ENCODE results near the gene SPNS3. TPM values are rescaled to one million over a fixed set of nuclear protein-coding genes. Genes with fewer than 3 reads are reported as not detected.

Gene SPNS3
- total RNA-seq, 4 donors from 2014 or later: 0.16 to 0.56 TPM; not detected in 2

DNA sequence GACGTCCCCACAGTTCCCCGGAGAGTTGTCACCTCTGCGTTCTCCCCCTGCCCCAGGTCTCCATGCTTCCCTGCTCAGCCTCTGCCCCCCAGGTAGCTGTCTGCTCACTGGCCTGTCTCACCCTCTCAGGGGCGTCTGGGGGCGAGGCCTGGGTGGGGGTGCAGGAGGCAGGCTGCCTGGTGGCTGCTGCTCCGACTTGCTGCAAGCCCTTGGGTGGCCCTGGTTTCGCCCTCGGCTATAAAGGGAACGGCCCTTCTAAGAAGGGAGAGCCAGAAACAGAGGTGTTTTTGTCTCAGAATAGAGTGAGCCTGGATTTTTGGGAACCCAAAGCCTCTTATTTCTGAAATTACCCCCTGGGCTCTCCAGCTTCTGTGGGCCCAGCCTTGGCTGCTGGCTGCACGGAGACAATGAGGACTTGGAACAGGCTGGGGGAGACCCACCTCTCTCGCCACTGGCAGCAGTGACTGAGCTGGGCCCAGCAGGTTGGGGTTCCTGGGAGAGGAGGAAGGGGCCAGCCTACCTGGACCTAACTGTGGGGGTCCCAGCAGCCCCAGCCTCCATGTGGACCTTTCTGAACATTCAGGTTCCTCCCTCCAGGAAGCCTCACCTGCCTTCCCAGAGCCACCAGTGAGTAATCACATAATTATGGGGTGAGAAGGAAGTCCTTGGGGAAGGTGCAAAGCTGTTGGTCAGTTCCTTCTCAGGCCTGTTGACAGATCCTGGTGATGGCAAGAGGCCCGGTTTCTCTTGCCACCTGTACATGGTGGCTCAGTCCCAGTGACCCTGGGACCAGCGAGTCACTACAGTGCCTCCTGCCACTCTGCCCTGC, 49.5 kb downstream of the SPNS3 start:
- no peak for DNase-seq (ENCODE audit: low spot score in 2 of 2)
- no peak for TF ChIP-seq POLR2A (IDR thresholded peaks at IDR 0.05)
- TF ChIP-seq, protein P1, sequence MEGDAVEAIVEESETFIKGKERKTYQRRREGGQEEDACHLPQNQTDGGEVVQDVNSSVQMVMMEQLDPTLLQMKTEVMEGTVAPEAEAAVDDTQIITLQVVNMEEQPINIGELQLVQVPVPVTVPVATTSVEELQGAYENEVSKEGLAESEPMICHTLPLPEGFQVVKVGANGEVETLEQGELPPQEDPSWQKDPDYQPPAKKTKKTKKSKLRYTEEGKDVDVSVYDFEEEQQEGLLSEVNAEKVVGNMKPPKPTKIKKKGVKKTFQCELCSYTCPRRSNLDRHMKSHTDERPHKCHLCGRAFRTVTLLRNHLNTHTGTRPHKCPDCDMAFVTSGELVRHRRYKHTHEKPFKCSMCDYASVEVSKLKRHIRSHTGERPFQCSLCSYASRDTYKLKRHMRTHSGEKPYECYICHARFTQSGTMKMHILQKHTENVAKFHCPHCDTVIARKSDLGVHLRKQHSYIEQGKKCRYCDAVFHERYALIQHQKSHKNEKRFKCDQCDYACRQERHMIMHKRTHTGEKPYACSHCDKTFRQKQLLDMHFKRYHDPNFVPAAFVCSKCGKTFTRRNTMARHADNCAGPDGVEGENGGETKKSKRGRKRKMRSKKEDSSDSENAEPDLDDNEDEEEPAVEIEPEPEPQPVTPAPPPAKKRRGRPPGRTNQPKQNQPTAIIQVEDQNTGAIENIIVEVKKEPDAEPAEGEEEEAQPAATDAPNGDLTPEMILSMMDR (IDR thresholded peaks at IDR 0.05): no peak
- no peak overlapping the region for H3K4me3 ChIP-seq (ENCODE audit: low read depth, poor library complexity, severe bottlenecking)
- intact Hi-C loops (cut with DNase I; ENCODE audit: low total_unique reads): no loop called here
- 39 to 40% methylated on average over 13 of the region's 13 CpGs for WGBS, 2 donors

DNA sequence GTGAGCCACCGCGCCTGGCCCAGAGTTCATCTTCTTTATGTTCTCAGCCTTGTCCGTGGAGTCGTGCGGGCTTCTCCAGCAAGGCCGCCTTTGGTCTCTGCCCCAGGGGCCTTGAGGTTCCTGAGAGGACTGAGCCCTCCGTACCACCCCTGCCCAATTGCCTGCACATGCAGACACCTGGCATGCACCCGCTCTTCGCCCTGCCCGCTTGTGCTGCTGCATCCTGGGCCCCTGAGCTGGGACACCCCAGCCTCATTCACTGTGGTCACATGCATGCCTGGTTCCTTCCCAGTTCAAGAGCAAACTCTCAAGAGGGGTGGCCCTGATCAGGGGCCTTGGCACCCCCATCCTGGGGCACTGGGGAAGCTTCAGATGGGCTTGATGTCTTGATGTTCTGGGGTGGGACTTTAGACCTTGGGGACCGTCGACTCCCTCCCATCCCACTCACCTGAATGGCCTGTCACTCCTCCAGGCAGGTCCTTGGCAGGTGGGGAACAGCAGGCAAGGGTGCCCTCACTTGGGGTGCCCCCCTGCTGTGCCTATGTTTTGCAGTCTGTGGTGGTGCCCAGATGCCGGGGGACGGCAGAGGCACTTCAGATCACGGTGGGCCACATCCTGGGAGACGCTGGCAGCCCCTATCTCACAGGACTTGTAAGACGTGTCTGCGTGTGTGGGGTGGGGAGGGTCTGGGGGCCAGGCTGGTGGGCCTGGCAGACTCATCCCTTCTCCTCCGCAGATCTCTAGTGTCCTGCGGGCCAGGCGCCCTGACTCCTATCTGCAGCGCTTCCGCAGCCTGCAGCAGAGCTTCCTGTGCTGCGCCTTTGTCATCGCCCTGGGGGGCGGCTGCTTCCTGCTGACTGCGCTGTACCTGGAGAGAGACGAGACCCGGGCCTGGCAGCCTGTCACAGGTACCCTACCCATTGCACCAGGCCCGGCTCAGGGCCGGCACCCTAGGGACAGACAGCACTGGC, 52.2 kb downstream of the SPNS3 start:
- WGBS, 2 donors: 76 to 82% methylated on average over 28 to 29 of the region's 31 CpGs
- no peak overlapping the region for H3K4me3 ChIP-seq (ENCODE audit: low read depth, poor library complexity, severe bottlenecking)
- TF ChIP-seq, protein P1 (IDR thresholded peaks at IDR 0.05): no peak
- no peak for TF ChIP-seq POLR2A (IDR thresholded peaks at IDR 0.05)
- no peak for DNase-seq (ENCODE audit: low spot score in 2 of 2)
- intact Hi-C loops (cut with DNase I; ENCODE audit: low total_unique reads): no loop called here

DNA sequence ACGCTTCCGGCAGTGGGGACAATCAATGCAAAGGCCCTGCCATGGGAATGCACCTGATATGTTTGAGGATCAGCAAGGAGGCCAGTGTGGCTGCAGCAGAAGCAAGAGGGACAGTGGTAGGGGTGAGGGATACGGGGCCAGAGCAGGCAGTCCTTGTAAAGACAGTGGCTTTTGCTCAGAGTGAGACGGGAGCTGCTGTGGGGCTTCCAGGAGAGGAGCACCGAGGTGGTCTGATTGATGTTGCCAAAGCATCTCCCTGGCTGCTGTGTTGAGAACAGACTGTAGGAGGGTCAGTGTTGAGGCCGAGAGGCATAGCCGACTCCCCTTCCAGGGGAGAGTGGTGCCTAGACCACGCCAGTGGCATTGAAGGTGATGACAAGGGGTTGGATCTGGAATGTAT, 53.6 kb downstream of the SPNS3 start:
- no peak overlapping the region for H3K4me3 ChIP-seq (ENCODE audit: low read depth, poor library complexity, severe bottlenecking)
- TF ChIP-seq, protein P1 (IDR thresholded peaks at IDR 0.05): no peak
- TF ChIP-seq POLR2A (IDR thresholded peaks at IDR 0.05): no peak
- no peak for DNase-seq (ENCODE audit: low spot score in 2 of 2)
- 87 to 91% methylated on average over 8 of the region's 8 CpGs for WGBS, 2 donors
- intact Hi-C loops (cut with DNase I; ENCODE audit: low total_unique reads): no loop called here

DNA sequence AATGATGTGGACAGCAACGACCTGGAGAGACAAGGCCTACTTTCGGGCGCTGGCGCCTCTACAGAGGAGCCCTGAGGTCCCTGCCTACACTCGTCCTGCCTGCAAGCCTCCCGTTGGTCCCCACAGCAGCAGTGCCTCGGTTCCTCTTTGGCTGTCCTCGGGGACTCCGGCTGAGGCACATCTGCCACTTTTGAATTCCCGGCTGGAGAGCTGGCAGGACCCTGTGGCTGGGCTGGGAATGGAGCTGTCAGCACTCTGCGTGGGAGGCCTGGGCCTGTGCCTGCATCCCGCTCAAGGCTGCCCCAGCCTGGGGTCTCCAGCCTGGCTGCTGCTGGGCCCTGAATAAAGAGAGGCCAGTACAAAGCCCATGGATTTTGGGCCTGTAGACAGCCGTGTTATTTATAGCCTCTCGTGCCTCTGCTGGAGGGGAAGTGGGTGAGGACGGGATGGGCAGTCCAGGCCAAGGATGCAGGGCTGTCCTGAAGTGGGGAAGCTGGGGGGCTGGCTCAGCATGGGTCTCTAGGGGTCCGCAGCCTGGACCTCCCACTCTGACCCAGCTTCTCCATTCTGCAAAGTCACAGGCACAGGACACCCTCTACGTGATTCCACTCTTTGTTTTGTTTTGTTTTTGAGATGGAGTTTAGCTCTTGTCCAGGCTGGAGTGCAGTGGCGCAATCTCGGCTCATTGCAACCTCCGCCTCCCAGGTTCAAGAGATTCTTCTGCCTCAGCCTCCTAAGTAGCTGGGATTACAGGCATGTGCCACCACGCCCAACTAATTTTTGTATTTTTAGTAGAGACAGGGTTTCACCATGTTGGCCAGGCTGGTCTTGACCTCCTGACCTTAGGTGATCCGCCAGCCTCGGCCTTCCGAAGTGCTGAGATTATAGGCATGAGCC, 54.3 kb downstream of the SPNS3 start:
- no peak overlapping the region for H3K4me3 ChIP-seq (ENCODE audit: low read depth, poor library complexity, severe bottlenecking)
- WGBS, 2 donors: 75 to 81% methylated on average over 19 to 24 of the region's 24 CpGs
- TF ChIP-seq, protein P1 (IDR thresholded peaks at IDR 0.05): no peak
- no peak for TF ChIP-seq POLR2A (IDR thresholded peaks at IDR 0.05)
- no peak for DNase-seq (ENCODE audit: low spot score in 2 of 2)
- intact Hi-C loops (cut with DNase I; ENCODE audit: low total_unique reads): no loop called here

DNA sequence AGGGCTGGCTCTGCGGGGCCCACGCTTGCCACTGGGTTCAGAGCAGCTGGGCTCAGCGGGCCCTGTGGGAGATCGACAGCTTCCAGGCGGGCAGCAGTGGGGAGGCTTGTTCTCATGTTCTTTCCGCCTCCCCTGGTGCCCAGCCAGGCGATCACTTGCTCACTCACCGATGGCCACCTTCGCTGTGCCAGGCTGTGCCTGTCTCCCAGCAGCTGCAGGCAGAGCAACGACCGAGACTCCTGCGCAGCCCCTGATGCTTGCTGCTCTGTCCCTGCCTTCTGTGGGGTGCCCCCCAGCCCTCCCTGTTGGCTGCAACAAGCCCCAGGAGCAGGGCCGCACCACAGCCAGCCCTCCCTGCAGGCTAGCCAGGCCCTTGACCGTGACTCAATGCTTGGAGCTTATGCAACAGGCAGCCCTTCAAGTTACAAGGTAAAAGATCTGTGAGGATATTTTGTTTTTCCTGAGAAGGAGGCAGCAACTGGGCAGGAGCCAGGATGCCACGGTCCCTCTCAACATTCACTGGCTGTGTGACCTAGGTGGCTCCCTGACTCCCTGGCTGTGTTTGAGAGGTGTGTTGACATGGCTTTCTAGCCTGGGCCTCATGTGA, 55.4 kb downstream of the SPNS3 start:
- 91 to 94% methylated on average over 10 to 15 of the region's 15 CpGs for WGBS, 2 donors
- TF ChIP-seq, protein P1 (IDR thresholded peaks at IDR 0.05): no peak
- no peak for TF ChIP-seq POLR2A (IDR thresholded peaks at IDR 0.05)
- no peak for DNase-seq (ENCODE audit: low spot score in 2 of 2)
- intact Hi-C loops (cut with DNase I; ENCODE audit: low total_unique reads): no loop called here
- no peak overlapping the region for H3K4me3 ChIP-seq (ENCODE audit: low read depth, poor library complexity, severe bottlenecking)

Data from lower leg skin (tissue), 4 donors.